Nephron progenitor cell (in vitro differentiated cells): ENCODE data around the gene TAOK2.

ENCODE experiments used
- DNase-seq: peaks from one replicate; pipeline ENCODE4 v3.0.0; 2021
- H3K27ac Mint-ChIP-seq: 2 replicates; pipeline ENCODE4 v1.8.0; 2021; ENCODE audit warnings: mild to moderate bottlenecking, moderate library complexity, mixed read lengths
- H3K27me3 Mint-ChIP-seq: 2 replicates; pipeline ENCODE4 v1.8.0; 2021; ENCODE audit warnings: mild to moderate bottlenecking, low read depth, mixed read lengths; ENCODE audit not compliant: poor library complexity
- H3K36me3 Mint-ChIP-seq: 2 replicates; pipeline ENCODE4 v1.8.0; 2021; ENCODE audit warnings: low read depth, mixed read lengths
- H3K4me1 Mint-ChIP-seq: 2 replicates; pipeline ENCODE4 v1.8.0; 2021; ENCODE audit warnings: mixed read lengths
- H3K4me3 Mint-ChIP-seq: 2 replicates; pipeline ENCODE4 v1.8.0; 2021; ENCODE audit warnings: mild to moderate bottlenecking, moderate library complexity, mixed read lengths
- H3K9me3 Mint-ChIP-seq: 2 replicates; pipeline ENCODE4 v1.8.0; 2021; ENCODE audit warnings: mild to moderate bottlenecking, moderate library complexity, mixed read lengths
- CTCF ChIP-seq: fragments of 200-600 bp; sonication (generic); IDR thresholded peaks from 2 replicates; pipeline ENCODE4 v1.5.0; 2021; ENCODE audit warnings: antibody characterized with exemption

Gene TAOK2

GRCh38 chr16:29996766-29997250 lies 23.1 kb downstream of the TAOK2 start:
- Mint-ChIP-seq H3K9me3 (no peaks in the 10 kb centered on the region), H3K27ac (no peak overlapping the region), H3K27me3 (peaks cover 3% of the 10 kb centered on the region), H3K4me3 (peak overlapping the region; percentile 98), H3K4me1 (peaks cover 40% of the 10 kb centered on the region), H3K36me3 (peaks cover 26% of the 10 kb centered on the region)
- TF ChIP-seq CTCF, result no peak
- no peak for DNase-seq

GRCh38 chr16:29999605-30000004 lies 25.9 kb downstream of the TAOK2 start:
- Mint-ChIP-seq H3K27me3 (peaks cover 3% of the 10 kb centered on the region), H3K4me3 (no peak overlapping the region)

GRCh38 chr16:30000735-30001631 lies 27.3 kb downstream of the TAOK2 start:
- Mint-ChIP-seq H3K27ac (no peak overlapping the region), H3K27me3 (peaks cover 3% of the 10 kb centered on the region), H3K9me3 (no peaks in the 10 kb centered on the region), H3K4me3 (no peak overlapping the region), H3K4me1 (peaks cover 11% of the 10 kb centered on the region), H3K36me3 (peaks cover 11% of the 10 kb centered on the region)
- DNase-seq, result no peak
- TF ChIP-seq CTCF, result no peak

More at GRCh38 chr16:29999605-30000004, 25.9 kb downstream of the TAOK2 start:
- no peak for DNase-seq
- peaks cover 11% of the 10 kb centered on the region for H3K36me3 Mint-ChIP-seq
- H3K27ac Mint-ChIP-seq, result no peak overlapping the region
- TF ChIP-seq CTCF, result no peak
- H3K4me1 Mint-ChIP-seq, result peaks cover 19% of the 10 kb centered on the region
- no peaks in the 10 kb centered on the region for H3K9me3 Mint-ChIP-seq

- Mint-ChIP-seq H3K9me3 (no peaks in the 10 kb centered on the region), H3K4me3 (no peak overlapping the region), H3K4me1 (no peaks in the 10 kb centered on the region), H3K27me3 (no peaks in the 10 kb centered on the region), H3K36me3 (peaks cover 9% of the 10 kb centered on the region), H3K27ac (no peak overlapping the region)
- DNase-seq, result no peak
- no peak for TF ChIP-seq CTCF
Observed at GRCh38 chr16:30002614-30003346, 29.1 kb downstream of the TAOK2 start.

- Mint-ChIP-seq H3K27me3 (peaks cover 11% of the 10 kb centered on the region), H3K27ac (no peak overlapping the region), H3K4me3 (no peak overlapping the region), H3K9me3 (no peaks in the 10 kb centered on the region), H3K4me1 (no peaks in the 10 kb centered on the region), H3K36me3 (no peaks in the 10 kb centered on the region)
- no peak for TF ChIP-seq CTCF
- no peak for DNase-seq
Observed at GRCh38 chr16:30003670-30004423, 30.2 kb downstream of the TAOK2 start.
